Testis (tissue), 2 donors: ENCODE measurements around the gene CA9.

Experiments used
- CTCF ChIP-seq, 3 experiments: fragments of 450-650 bp in 2 of 3; fragments of 200-600 bp in 1 of 3; sonication (generic) in 1 of 3; IDR thresholded peaks; one replicate each; pipeline ENCODE4 v1.5.1; 2016 to 2019; ENCODE audit warnings: antibody characterized with exemption in 3 of 3, mild to moderate bottlenecking in 2 of 3, moderate library complexity in 1 of 3
- POLR2A ChIP-seq: fragments of 450-650 bp; IDR thresholded peaks from one replicate; pipeline ENCODE4 v1.6.1; 2017; ENCODE audit warnings: antibody characterized with exemption, mild to moderate bottlenecking, moderate library complexity

- TF ChIP-seq CTCF (IDR thresholded peaks at IDR 0.05) (no peak), POLR2A (no peak)
Observed at GRCh38 chr9:35651956-35652828, 21.5 kb upstream of the CA9 start.
